IMR-90 (cell line): ENCODE data around the gene ZBTB8B. TPM values are rescaled to one million over a fixed set of nuclear protein-coding genes. Genes with fewer than 3 reads are reported as not detected.

Source experiments
- ATAC-seq: fragments of 200-7000 bp; cut with Tn5 transposase; 2 replicates; pipeline ENCODE4 v1.9.1; 2020; ENCODE audit warnings: low read depth, mild to moderate bottlenecking, moderate library complexity
- BruUV-seq: library from RNA; stranded (reverse); fragments of 400-500 nt; replicated peaks from 2 replicates; lab custom pipeline; 2021; lab: Mats Ljungman, UMichigan
- CTCF ChIA-PET: fragments of 300-600 bp; formaldehyde crosslinking; extraction: SDS; loops from one replicate; lab custom pipeline; 2021; ENCODE audit warnings: antibody characterized with exemption; lab: Yijun Ruan, JAX
- POLR2A ChIA-PET: fragments of 300-600 bp; sonication (Branson Sonifier 250); formaldehyde crosslinking; loops from one replicate; lab custom pipeline; 2022; ENCODE audit warnings: antibody characterized with exemption; ENCODE audit not compliant: unreplicated experiment; lab: Charles Lee
- DNase-seq: peaks from one replicate; pipeline ENCODE4 v3.0.0; 2013
- H2AFZ ChIP-seq: replicated peaks from 2 replicates; pipeline ENCODE3; 2013; ENCODE audit warnings: low read length, mild to moderate bottlenecking; ENCODE audit not compliant: poor library complexity
- H2AK5ac ChIP-seq: 2 replicates; pipeline ENCODE4 v1.6.1; 2013; ENCODE audit warnings: low read depth, low read length, inconsistent platforms
- H2AK9ac ChIP-seq: replicated peaks from 2 replicates; pipeline ENCODE3; 2013; ENCODE audit warnings: mild to moderate bottlenecking, low read depth, low read length, moderate library complexity; ENCODE audit not compliant: poor library complexity
- H2BK120ac ChIP-seq: 2 replicates; pipeline ENCODE4 v1.6.1; 2013; ENCODE audit warnings: low read depth, low read length, inconsistent platforms
- H2BK15ac ChIP-seq: 3 replicates; pipeline ENCODE4 v1.6.1; 2013; ENCODE audit warnings: low read depth, low read length, inconsistent platforms
- H2BK20ac ChIP-seq: 2 replicates; pipeline ENCODE4 v1.6.1; 2013; ENCODE audit warnings: low read depth, mild to moderate bottlenecking, inconsistent platforms, low read length, moderate library complexity
- H2BK5ac ChIP-seq: 2 replicates; pipeline ENCODE4 v1.6.1; 2013; ENCODE audit warnings: mild to moderate bottlenecking, low read depth, low read length, inconsistent platforms; ENCODE audit not compliant: poor library complexity, severe bottlenecking
- H3K14ac ChIP-seq: replicated peaks from 2 replicates; pipeline ENCODE4 v1.6.1; 2013; ENCODE audit warnings: low read depth, low read length, inconsistent platforms
- H3K18ac ChIP-seq: 2 replicates; pipeline ENCODE4 v1.6.1; 2013; ENCODE audit warnings: low read depth, low read length, control low read depth
- H3K23ac ChIP-seq: 2 replicates; pipeline ENCODE4 v1.6.1; 2013; ENCODE audit warnings: low read depth, low read length, inconsistent platforms
- H3K27ac ChIP-seq: 2 replicates; pipeline ENCODE4 v1.5.1; 2013; ENCODE audit warnings: mild to moderate bottlenecking, control low read depth, low read length; ENCODE audit not compliant: insufficient read depth
- H3K27me3 ChIP-seq: 2 replicates; pipeline ENCODE4 v1.6.1; 2013; ENCODE audit warnings: low read length; ENCODE audit not compliant: control insufficient read depth, insufficient read depth
- H3K36me3 ChIP-seq: 2 replicates; pipeline ENCODE4 v1.6.1; 2013; ENCODE audit warnings: low read length, mixed read lengths; ENCODE audit not compliant: control insufficient read depth, insufficient read depth
- H3K4ac ChIP-seq: 2 replicates; pipeline ENCODE4 v1.6.1; 2013; ENCODE audit warnings: low read depth, low read length, inconsistent platforms
- H3K4me1 ChIP-seq: 2 replicates; pipeline ENCODE4 v1.6.1; 2013; ENCODE audit warnings: low read length, mixed read lengths; ENCODE audit not compliant: control insufficient read depth, insufficient read depth
- H3K4me2 ChIP-seq: 2 replicates; pipeline ENCODE4 v1.6.1; 2013; ENCODE audit warnings: low read depth, mild to moderate bottlenecking, control low read depth, low read length, moderate library complexity
- H3K4me3 ChIP-seq: 2 replicates; pipeline ENCODE4 v1.5.1; 2013; ENCODE audit warnings: low read depth, mild to moderate bottlenecking, control low read depth, low read length, moderate library complexity; ENCODE audit not compliant: insufficient read depth
- H3K56ac ChIP-seq: 2 replicates; pipeline ENCODE4 v1.6.1; 2013; ENCODE audit warnings: low read length, inconsistent platforms; ENCODE audit not compliant: insufficient read depth; ENCODE audit errors: extremely low read depth
- H3K79me1 ChIP-seq, 2 experiments: 2 replicates each; pipeline ENCODE4 v1.6.1; 2013; ENCODE audit warnings: low read length in 2 of 2, inconsistent platforms in 1 of 2, low read depth in 1 of 2
- H3K9ac ChIP-seq: 2 replicates; pipeline ENCODE4 v1.6.1; 2013; ENCODE audit warnings: low read depth, low read length, control low read depth
- H3K9me1 ChIP-seq: 2 replicates; pipeline ENCODE4 v1.6.1; 2013; ENCODE audit warnings: low read length, inconsistent platforms; ENCODE audit not compliant: insufficient read depth
- H3K9me3 ChIP-seq: 2 replicates; pipeline ENCODE4 v1.6.1; 2013; ENCODE audit warnings: low read length; ENCODE audit not compliant: control insufficient read depth, insufficient read depth
- H4K20me1 ChIP-seq: 2 replicates; pipeline ENCODE4 v1.6.1; 2013; ENCODE audit warnings: low read length, inconsistent platforms; ENCODE audit not compliant: insufficient read depth
- H4K5ac ChIP-seq: 2 replicates; pipeline ENCODE4 v1.6.1; 2013; ENCODE audit warnings: mild to moderate bottlenecking, low read depth, low read length, control low read depth
- H4K8ac ChIP-seq, 2 experiments: 2 replicates each; pipeline ENCODE4 v1.6.1; 2013; ENCODE audit warnings: low read depth in 2 of 2, low read length in 2 of 2, control low read depth in 1 of 2, inconsistent platforms in 1 of 2
- H4K91ac ChIP-seq: 2 replicates; pipeline ENCODE4 v1.6.1; 2013; ENCODE audit warnings: low read depth, low read length, inconsistent platforms; ENCODE audit not compliant: insufficient read depth
- BHLHE40 ChIP-seq: fragments of 150-350 bp; IDR thresholded peaks from 2 replicates; pipeline ENCODE4 v1.6.1; 2016; ENCODE audit warnings: mild to moderate bottlenecking, low read depth, low read length
- CTCF ChIP-seq: conservative IDR thresholded peaks from 2 replicates; pipeline ENCODE4 v1.5.1; 2012; ENCODE audit warnings: mild to moderate bottlenecking, low read depth, low read length, improper control_type of control experiment
- MAZ ChIP-seq: IDR thresholded peaks from 2 replicates; pipeline ENCODE4 v1.6.1; 2012; ENCODE audit warnings: low read depth, mild to moderate bottlenecking, low read length, improper control_type of control experiment, moderate library complexity, borderline replicate concordance
- NFE2L2 ChIP-seq: fragments of 150-350 bp; IDR thresholded peaks from 2 replicates; pipeline ENCODE4 v1.6.1; 2016; ENCODE audit warnings: low read depth, mild to moderate bottlenecking, low read length
- POLR2A ChIP-seq: IDR thresholded peaks from 2 replicates; pipeline ENCODE4 v1.6.1; 2012; ENCODE audit warnings: mild to moderate bottlenecking, low read depth, low read length
- RCOR1 ChIP-seq: IDR thresholded peaks from 2 replicates; pipeline ENCODE4 v1.6.1; 2012; ENCODE audit warnings: mild to moderate bottlenecking, low read length, improper control_type of control experiment; ENCODE audit not compliant: insufficient replicate concordance
- SMC3 ChIP-seq: fragments of 150-350 bp; IDR thresholded peaks from 2 replicates; pipeline ENCODE4 v1.6.1; 2016; ENCODE audit warnings: low read depth, mild to moderate bottlenecking, antibody characterized with exemption, low read length, moderate library complexity
- USF2 ChIP-seq: fragments of 150-350 bp; IDR thresholded peaks from 2 replicates; pipeline ENCODE4 v1.6.1; 2017; ENCODE audit warnings: mild to moderate bottlenecking, antibody characterized with exemption, low read length, low read depth
- WGBS, 2 experiments: methylation state at CpG; one replicate each; pipeline versions ENCODE4 v1.1.5 to v1.1.7; 2013; ENCODE audit warnings: missing lambda C conversion rate in 2 of 2; ENCODE audit not compliant: insufficient read length in 1 of 2; ENCODE audit errors: extremely low coverage in 2 of 2; 5-methylcytosine and 5-hydroxymethylcytosine counted together
- dilution Hi-C: fragments of 300-500 bp; cut with HindIII; formaldehyde crosslinking; loops from one replicate; pipeline ENCODE4 v1.14.3; 2018; ENCODE audit warnings: low sequenced_read_pairs; ENCODE audit not compliant: unreplicated experiment
- in situ Hi-C: fragments of 300-500 bp; cut with MboI; formaldehyde crosslinking; loops from 3 replicates; pipeline ENCODE4 v1.14.3; 2019; ENCODE audit warnings: low sequenced_read_pairs, inconsistent platforms, mixed read lengths
- intact Hi-C: fragments of 100-400 bp; cut with micrococcal nuclease; formaldehyde crosslinking; loops from 2 replicates; pipeline ENCODE4 v1.10.0; 2022
- polyA plus RNA-seq, 3 experiments: library from polyadenylated mRNA; depleted of rRNA; stranded (reverse); fragments of >200 nt; gene quantifications; 2 replicates each; pipeline ENCODE4 v1.2.3, GENCODE V29; 2012; ENCODE audit warnings: low replicate concordance in 1 of 3
- total RNA-seq: library from RNA; depleted of rRNA; stranded (reverse); fragments of >200 nt; gene quantifications from 2 replicates; pipeline ENCODE4 v1.2.3, GENCODE V29; 2012

Gene ZBTB8B
- total and polyA plus RNA-seq, 2 of the 4 experiments (the other 2 are of a cell fraction): not detected

GRCh38 chr1:32470431-32470830 lies 5.6 kb downstream of the ZBTB8B start:
- no peaks in the 10 kb centered on the region for H3K9me1 ChIP-seq
- H2BK120ac ChIP-seq: no peak overlapping the region
- H2AK5ac ChIP-seq: no peak overlapping the region
- no peak overlapping the region for H3K23ac ChIP-seq
- ChIA-PET CTCF (interaction anchor here (1.5 kb wide), 1 partner anchor 22 kb away, joined by 3 read pairs; no protein-coding TSS in a partner anchor), POLR2A (no interaction called here)
- H3K4me2 ChIP-seq: no peak overlapping the region
- H3K4ac ChIP-seq: no peak overlapping the region
- no peak for ATAC-seq
- H3K79me1 ChIP-seq: no peaks in the 10 kb centered on the region
- no peaks in the 10 kb centered on the region for H3K36me3 ChIP-seq
- no peak overlapping the region for H2AK9ac ChIP-seq
- no peak overlapping the region for H3K18ac ChIP-seq
- H3K4me3 ChIP-seq: no peak overlapping the region
- H3K14ac ChIP-seq: no peak overlapping the region
- H2AFZ ChIP-seq: no peak overlapping the region
- dilution Hi-C loops (no loop called here), intact Hi-C loops (no loop called here), in situ Hi-C loops (no loop called here)
- H3K9ac ChIP-seq: no peak overlapping the region
- no peak overlapping the region for H4K5ac ChIP-seq
- no peak overlapping the region for H3K56ac ChIP-seq
- no peaks in the 10 kb centered on the region for H4K20me1 ChIP-seq
- no peak overlapping the region for H4K91ac ChIP-seq
- peak; percentile 20 for DNase-seq
- no TSS peak for BruUV-seq
- no peak overlapping the region for H2BK5ac ChIP-seq
- no peak for TF ChIP-seq SMC3
- TF ChIP-seq CTCF: no peak
- no peak for TF ChIP-seq BHLHE40
- TF ChIP-seq NFE2L2: no peak
- TF ChIP-seq RCOR1: no peak
- no peak for TF ChIP-seq POLR2A
- TF ChIP-seq MAZ: no peak
- no peak for TF ChIP-seq USF2
- H2BK20ac ChIP-seq: no peak overlapping the region
- WGBS, 2 experiments: 60% methylated on average over 1 of the region's 11 CpGs; no CpG with 5 or more reads in 1 of the 2 experiments
- H3K27ac ChIP-seq: no peak overlapping the region
- peaks cover 32% of the 10 kb centered on the region for H3K27me3 ChIP-seq
- H4K8ac ChIP-seq: no peak overlapping the region
- H3K4me1 ChIP-seq: no peaks in the 10 kb centered on the region; the same call in 1 of the 2 replicates
- no peak overlapping the region for H2BK15ac ChIP-seq
- no peaks in the 10 kb centered on the region for H3K9me3 ChIP-seq
